Inferior parietal cortex (tissue), 1 donor: ENCODE results near the gene SLC38A5.

Experiments used
- DNase-seq: peaks from one replicate; pipeline ENCODE4 v3.0.0-alpha.2; 2016; ENCODE audit errors: extremely low spot score

The SLC38A5 gene

GRCh38 chrX:48491809-48492208, 21.7 kb upstream of the SLC38A5 start:
- no peak for DNase-seq

- no peak for DNase-seq
Observed at GRCh38 chrX:48490661-48491060, 20.6 kb upstream of the SLC38A5 start.

GRCh38 chrX:48489892-48490291, 19.8 kb upstream of the SLC38A5 start:
- DNase-seq: no peak

GRCh38 chrX:48489296-48489695, 19.2 kb upstream of the SLC38A5 start:
- DNase-seq: no peak

DNA sequence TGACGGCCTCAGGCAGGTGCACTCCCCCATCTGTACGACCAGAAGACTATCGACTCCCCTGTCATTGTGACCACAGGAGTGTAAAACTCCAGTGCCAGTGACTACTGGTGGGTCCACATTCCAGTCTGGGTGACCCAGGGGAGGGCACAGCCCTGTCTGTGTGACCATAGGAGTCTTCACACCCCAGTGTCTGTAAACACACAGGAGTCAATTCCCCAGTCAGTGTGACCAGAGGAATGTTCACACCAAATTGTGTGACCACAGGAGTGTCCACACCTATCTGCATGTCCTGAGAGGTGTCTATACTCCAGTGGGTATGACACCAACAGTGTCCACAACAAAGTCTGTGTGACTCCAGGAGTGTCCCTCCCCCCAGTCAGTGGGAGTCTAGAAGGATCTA, 18.0 kb upstream of the SLC38A5 start:
- DNase-seq: no peak

- no peak for DNase-seq
Observed at GRCh38 chrX:48487362-48487798, 17.3 kb upstream of the SLC38A5 start.

- DNase-seq: no peak
Observed at GRCh38 chrX:48482526-48482925, 12.5 kb upstream of the SLC38A5 start.

DNA sequence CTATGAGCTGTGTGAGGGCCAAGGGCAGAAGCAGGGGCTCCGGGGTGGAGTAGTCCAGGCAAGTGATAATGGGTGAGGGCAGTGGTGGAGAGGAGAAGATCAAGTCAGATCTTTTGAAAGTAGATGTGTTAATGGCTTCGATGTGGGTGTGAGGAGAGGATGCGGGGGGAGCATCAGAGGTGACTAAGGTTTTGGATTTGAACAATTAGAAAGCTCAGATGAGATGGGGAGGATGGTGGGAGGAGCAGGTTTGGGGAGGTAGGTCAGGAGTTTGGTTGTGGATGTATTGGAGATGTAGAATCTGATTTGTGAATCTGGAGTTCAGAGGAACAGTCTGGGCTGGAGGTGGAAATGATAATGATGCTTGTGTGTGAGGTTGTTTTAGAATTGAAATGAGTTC, 10.5 kb upstream of the SLC38A5 start:
- no peak for DNase-seq

DNA sequence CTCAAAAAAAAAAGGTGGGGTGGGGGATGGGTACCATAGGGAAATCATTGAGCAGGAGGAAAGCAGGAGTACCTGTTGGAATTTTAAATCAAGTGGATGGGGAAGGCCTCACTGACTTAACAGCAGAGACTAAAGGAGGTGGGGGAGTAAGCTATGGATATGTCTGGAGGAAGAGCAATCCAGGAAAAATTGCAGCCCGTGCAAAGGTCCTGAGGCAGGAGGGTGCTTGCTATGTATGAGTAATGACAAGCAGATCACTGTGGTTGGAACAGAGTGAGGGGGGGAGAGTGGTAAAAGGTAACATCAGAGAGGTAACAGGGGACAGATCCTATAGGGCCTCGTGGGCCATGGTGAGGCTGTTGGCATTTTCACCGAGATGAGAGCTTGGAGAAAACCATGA, 10.1 kb upstream of the SLC38A5 start:
- DNase-seq: no peak

DNA sequence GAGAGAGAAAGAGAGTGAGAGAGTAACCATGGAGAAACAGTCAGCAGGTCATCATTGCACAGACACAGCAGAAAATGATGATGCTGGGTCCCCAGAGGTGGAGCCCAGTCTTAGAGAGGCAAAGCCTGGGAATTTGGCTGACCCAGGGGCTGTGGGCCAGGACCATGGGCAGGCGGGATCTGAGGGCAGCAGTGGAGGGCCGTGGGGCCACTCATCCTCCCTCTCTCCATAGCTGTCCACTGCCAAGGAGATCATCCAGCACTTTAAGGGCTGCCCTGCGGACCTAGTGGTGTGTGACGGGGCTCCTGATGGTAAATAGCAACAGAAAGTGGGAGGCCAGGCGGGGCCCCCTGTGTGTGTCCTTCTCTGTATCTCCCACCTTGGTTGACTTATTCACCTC, 8.7 kb upstream of the SLC38A5 start:
- no peak for DNase-seq

DNA sequence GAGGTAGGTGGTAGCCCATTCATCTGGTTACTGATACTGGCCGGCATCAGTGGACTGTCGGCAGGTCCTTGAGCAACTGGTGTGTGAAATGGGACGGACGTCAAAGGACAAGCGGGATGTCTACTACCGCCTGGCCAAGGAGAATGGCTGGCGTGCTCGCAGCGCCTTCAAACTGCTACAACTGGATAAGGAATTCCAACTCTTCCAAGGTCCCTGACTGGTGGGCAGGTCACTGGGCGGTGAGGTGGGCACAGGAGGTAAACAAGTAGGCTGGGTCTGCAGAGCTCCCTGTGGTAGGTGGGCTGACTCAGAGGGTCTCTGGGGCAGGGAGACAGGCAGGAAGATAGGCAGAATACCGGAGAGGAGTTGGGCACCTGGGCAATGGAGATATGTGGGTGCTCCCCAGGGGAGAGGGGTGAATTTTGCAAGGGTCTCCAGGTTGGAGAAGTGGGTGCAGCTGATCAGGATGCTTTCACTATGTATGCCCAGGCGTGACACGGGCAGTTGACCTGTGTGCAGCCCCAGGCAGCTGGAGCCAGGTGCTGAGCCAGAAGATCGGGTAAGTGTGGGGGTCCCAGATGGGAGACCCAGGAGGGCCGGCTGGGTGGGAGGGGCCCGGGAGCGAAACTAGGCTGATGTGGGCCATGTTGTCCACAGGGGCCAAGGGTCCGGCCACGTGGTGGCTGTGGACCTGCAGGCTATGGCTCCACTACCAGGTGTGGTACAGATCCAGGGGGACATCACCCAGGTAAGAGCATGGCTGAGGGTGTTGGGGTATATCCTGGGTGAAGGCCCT, 8.1 kb upstream of the SLC38A5 start:
- DNase-seq: no peak

- DNase-seq: no peak
Observed at GRCh38 chrX:48476919-48477318, 6.9 kb upstream of the SLC38A5 start.

DNA sequence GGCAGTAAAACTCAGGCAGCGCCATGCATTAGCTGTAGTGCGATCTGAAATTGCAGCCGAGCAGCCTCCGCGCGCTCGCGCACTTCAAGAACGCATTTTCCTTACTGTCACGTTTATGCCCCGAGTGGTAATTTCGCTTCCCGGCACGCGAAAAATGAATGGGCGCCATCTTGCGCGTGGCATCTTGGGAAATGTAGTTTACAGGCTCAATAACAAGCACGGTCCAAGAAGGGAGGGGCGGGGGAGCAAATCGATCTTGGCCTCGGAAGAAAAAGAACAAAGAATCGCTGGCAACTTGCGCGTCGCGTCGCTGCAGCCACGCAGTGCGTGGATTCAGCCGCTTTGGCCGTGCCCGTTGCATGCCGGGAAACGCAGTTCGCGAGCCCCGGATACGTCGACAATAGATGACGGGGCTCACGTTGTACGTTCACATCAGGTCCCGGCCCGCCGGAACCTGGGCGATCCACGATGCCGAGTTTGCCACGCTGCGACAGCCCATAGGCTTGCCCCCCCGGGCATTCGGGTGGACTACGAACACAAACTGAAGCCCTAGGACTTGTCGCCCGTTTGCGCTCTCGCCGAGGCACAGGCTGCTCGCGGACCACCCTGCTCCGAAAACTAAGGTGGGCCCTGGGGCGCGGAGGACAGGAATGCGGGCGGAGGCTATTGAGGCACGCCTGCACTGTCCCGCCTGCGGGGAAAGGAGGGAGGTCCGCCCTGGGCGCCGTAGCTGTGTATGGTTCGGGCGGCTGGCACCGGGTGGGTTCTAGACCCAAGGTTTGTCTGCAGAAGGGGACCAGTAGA, 5.9 kb upstream of the SLC38A5 start, which contains the start of gene FTSJ1:
TSS of gene FTSJ1 (plus strand) at position 426 of the 804 bp plus-strand sequence. CDS start 1,849 bp downstream, outside the sequence.
- DNase-seq: peak; percentile 87

DNA sequence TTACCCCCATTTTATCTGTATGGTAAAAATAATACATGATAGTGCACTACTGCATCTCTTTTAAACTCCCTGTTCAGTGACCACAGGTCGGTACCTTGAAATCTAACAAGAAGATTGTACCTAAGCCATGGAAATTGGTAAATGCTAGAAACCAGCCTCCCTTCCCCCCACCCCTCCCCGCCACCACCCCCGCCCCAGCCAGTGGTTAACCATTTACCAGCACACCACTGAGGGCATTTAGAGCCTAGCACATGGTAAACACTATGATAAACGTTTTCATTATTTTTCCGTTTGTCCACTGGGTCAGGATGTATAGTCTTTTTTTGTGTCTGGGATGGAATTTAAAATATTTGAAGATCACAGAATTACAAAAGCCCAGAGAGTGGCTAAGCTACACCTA, 5.2 kb upstream of the SLC38A5 start:
- no peak for DNase-seq

DNA sequence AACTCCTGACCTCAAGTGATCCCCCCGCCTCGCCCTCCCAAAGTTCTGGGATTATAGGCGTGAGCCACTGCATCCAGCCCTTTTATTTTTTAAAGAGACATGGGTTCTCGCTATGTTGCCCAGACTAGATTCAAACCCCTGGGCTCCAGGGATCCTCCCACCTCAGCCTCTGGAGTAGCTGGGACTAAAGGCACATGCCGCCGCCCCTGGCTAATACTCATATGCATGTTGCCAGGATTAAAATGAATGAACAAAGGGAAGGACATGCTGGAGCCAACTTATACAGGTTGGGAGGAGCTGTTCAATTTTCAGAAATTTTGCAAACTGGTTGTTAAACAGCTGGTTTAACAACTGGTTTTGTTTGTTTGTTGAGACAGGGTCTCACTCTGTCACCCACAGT, 4.5 kb upstream of the SLC38A5 start:
- DNase-seq: no peak

DNA sequence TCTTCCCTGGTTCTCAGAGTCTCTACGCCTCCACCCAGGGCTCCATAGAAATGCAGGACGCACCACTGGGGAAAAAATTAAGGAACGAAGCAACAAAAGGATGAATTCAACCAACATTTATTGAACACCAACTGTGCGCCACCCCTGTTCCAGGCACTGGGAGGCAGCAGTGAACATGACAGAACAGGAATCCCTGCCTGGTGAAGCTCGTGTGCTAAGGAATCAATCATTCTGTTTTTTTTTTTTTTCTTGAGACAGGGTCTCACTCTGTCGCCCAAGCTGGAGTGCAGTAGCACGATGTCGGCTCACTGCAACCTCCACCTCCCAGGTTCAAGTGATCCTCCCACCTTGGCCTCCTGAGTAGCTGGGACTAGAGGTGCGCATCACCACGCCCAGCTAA, 4.1 kb upstream of the SLC38A5 start:
- no peak for DNase-seq

DNA sequence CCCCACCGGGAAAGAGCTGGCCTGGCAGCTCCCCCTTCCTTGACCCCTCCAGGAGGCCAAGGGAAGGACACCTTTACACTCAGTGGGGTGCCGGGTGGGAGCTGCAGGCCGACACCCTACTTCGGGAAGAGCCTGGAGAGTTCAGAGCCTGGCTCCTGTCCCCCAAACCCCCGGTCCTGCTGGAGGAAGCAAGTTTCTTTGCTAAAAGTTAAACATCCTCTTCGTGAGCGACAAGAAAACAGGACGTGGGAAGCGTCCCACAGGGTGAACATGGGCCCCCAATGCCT, 3.6 kb upstream of the SLC38A5 start:
- no peak for DNase-seq

DNA sequence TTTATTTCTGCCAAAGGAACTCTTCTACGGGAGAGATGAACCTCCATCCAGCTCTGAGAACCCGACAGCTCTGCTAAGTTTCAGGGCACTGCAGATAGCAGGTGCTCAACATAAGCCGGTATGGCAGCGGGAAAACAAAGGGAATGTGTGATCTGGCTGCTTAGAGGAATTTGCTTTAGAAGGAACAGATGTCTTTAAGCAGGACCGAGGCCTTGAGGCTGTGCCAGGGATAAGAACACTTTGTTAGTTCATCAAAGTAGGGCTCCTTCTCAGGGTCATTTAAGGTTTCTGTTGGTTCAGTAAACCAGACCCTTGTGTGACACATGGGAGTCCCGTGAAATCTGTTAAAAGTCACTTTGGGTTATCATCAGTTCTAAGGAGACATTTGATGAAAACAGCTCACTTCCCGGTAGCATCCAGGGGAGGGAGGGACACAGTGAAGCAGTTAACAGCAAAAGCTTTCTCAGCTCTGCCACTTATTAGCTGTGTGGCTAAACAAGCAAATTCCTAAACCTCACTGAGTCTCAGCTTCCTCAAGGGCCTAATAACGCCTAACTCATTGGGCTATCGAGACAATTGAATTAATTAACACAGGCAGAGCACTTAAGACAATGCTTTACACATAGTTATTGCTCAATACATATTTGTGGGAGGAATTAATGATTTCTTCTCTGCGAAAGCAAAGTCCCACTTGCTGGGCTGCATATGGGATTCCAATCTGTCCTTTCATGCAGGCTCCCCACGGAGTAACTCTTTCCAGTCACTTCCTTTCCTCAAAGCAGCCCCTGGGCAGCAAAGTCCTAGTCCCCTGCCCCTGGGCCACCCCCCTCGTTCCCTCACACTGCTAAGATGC, 3.0 kb upstream of the SLC38A5 start:
- no peak for DNase-seq

- no peak for DNase-seq
Observed at GRCh38 chrX:48472225-48472624, 2.2 kb upstream of the SLC38A5 start.

- DNase-seq: no peak
Observed at GRCh38 chrX:48471504-48471903, 1.4 kb upstream of the SLC38A5 start.

GRCh38 chrX:48470833-48471118, 716 bp upstream of the SLC38A5 start:
- no peak for DNase-seq
